Measurements from ENCODE around the gene ADCY10. TPM values are rescaled to one million over a fixed set of nuclear protein-coding genes. Genes with fewer than 3 reads are reported as not detected.
A peak's percentile ranks its signal among the peaks of the same experiment; 100 is the strongest.

Gene ADCY10
- total RNA-seq, 3 donors from 2014 or later (not counting 1 experiment from before 2014, with no cell fraction given) = 0.42 to 1.00 TPM; not detected in 1

- Histone ChIP-seq H3K4me1 (ENCODE audit: control insufficient read depth, insufficient read depth, low read length) (no peaks in the 10 kb centered on the region), H3K27ac (ENCODE audit: low read length) (no peak overlapping the region), H3K36me3 (ENCODE audit: control insufficient read depth, insufficient read depth, low read length) (no peaks in the 10 kb centered on the region), H3K9me3 (ENCODE audit: control insufficient read depth, insufficient read depth, low read length) (no peaks in the 10 kb centered on the region), H3K4me3 (ENCODE audit: low read length) (no peak overlapping the region), H3K27me3 (ENCODE audit: control insufficient read depth, insufficient read depth, low read length) (no peaks in the 10 kb centered on the region)
- H3K4me3 Mint-ChIP-seq = no peak overlapping the region
- peaks cover 0 to 5% of the 10 kb centered on the region in 2 donors for H3K4me1 Mint-ChIP-seq
- H3K9me3 Mint-ChIP-seq = no peaks in the 10 kb centered on the region
- peaks cover 3 to 14% of the 10 kb centered on the region in 2 donors for H3K27me3 Mint-ChIP-seq (ENCODE audit: low read depth in 2 of 2)
- H3K36me3 Mint-ChIP-seq = no peaks in the 10 kb centered on the region
- no peak overlapping the region for H3K27ac Mint-ChIP-seq
- WGBS (ENCODE audit: insufficient coverage) = 86% methylated on average over 5 of the region's 5 CpGs
- ATAC-seq (no peak), DNase-seq (no peak)
- TF ChIP-seq, protein P1, sequence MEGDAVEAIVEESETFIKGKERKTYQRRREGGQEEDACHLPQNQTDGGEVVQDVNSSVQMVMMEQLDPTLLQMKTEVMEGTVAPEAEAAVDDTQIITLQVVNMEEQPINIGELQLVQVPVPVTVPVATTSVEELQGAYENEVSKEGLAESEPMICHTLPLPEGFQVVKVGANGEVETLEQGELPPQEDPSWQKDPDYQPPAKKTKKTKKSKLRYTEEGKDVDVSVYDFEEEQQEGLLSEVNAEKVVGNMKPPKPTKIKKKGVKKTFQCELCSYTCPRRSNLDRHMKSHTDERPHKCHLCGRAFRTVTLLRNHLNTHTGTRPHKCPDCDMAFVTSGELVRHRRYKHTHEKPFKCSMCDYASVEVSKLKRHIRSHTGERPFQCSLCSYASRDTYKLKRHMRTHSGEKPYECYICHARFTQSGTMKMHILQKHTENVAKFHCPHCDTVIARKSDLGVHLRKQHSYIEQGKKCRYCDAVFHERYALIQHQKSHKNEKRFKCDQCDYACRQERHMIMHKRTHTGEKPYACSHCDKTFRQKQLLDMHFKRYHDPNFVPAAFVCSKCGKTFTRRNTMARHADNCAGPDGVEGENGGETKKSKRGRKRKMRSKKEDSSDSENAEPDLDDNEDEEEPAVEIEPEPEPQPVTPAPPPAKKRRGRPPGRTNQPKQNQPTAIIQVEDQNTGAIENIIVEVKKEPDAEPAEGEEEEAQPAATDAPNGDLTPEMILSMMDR (IDR thresholded peaks at IDR 0.05) = no peak
- intact Hi-C loops (cut with micrococcal nuclease) = no loop called here
Observed at GRCh38 chr1:167786502-167786901, 127.4 kb downstream of the ADCY10 start.

- intact Hi-C loops (cut with micrococcal nuclease) = no loop called here
- H3K27me3 Mint-ChIP-seq (ENCODE audit: low read depth in 2 of 2) = peaks cover 3 to 14% of the 10 kb centered on the region in 2 donors
- H3K36me3 Mint-ChIP-seq = no peaks in the 10 kb centered on the region
- H3K36me3 ChIP-seq (ENCODE audit: control insufficient read depth, insufficient read depth, low read length) = no peaks in the 10 kb centered on the region
- H3K4me1 Mint-ChIP-seq = peaks cover 0 to 5% of the 10 kb centered on the region in 2 donors
- H3K9me3 ChIP-seq (ENCODE audit: control insufficient read depth, insufficient read depth, low read length) = no peaks in the 10 kb centered on the region
- no peak overlapping the region for H3K4me3 ChIP-seq (ENCODE audit: low read length)
- no peak overlapping the region for H3K27ac ChIP-seq (ENCODE audit: low read length)
- DNase-seq (no peak), ATAC-seq (peak; percentile 10 to 80 (median 15))
- no peak overlapping the region for H3K4me3 Mint-ChIP-seq
- 91% methylated on average over 3 of the region's 3 CpGs for WGBS (ENCODE audit: insufficient coverage)
- H3K27ac Mint-ChIP-seq = no peak overlapping the region
- no peaks in the 10 kb centered on the region for H3K27me3 ChIP-seq (ENCODE audit: control insufficient read depth, insufficient read depth, low read length)
- TF ChIP-seq, protein P1 (IDR thresholded peaks at IDR 0.05) = no peak
- peaks cover 0 to 2% of the 10 kb centered on the region in 2 donors for H3K9me3 Mint-ChIP-seq
- H3K4me1 ChIP-seq (ENCODE audit: control insufficient read depth, insufficient read depth, low read length) = no peaks in the 10 kb centered on the region
Observed at GRCh38 chr1:167784876-167785550, 128.9 kb downstream of the ADCY10 start.

GRCh38 chr1:167782946-167783345 is 131.0 kb downstream of the ADCY10 start:
- TF ChIP-seq, protein P1 (IDR thresholded peaks at IDR 0.05) = no peak
- no CpG with 5 or more reads among the region's 1 CpG for WGBS (ENCODE audit: insufficient coverage)
- H3K4me3 Mint-ChIP-seq = no peak overlapping the region
- Histone ChIP-seq H3K4me3 (ENCODE audit: low read length) (no peak overlapping the region), H3K36me3 (ENCODE audit: control insufficient read depth, insufficient read depth, low read length) (no peaks in the 10 kb centered on the region), H3K9me3 (ENCODE audit: control insufficient read depth, insufficient read depth, low read length) (no peaks in the 10 kb centered on the region), H3K27ac (ENCODE audit: low read length) (no peak overlapping the region), H3K4me1 (ENCODE audit: control insufficient read depth, insufficient read depth, low read length) (no peaks in the 10 kb centered on the region), H3K27me3 (ENCODE audit: control insufficient read depth, insufficient read depth, low read length) (no peaks in the 10 kb centered on the region)
- ATAC-seq = no peak
- intact Hi-C loops (cut with micrococcal nuclease) = no loop called here
- H3K36me3 Mint-ChIP-seq = no peaks in the 10 kb centered on the region
- H3K9me3 Mint-ChIP-seq = peaks cover 0 to 2% of the 10 kb centered on the region in 2 donors
- H3K27ac Mint-ChIP-seq = no peak overlapping the region
- peaks cover 6 to 21% of the 10 kb centered on the region in 2 donors for H3K27me3 Mint-ChIP-seq (ENCODE audit: low read depth in 2 of 2)
- H3K4me1 Mint-ChIP-seq = peaks cover 0 to 5% of the 10 kb centered on the region in 2 donors
- no peak for DNase-seq

- no peak for ATAC-seq
- TF ChIP-seq, protein P1 (IDR thresholded peaks at IDR 0.05) = no peak
Observed at GRCh38 chr1:167781558-167781957, 132.4 kb downstream of the ADCY10 start.

More at GRCh38 chr1:167781558-167781957, 132.4 kb downstream of the ADCY10 start:
- DNase-seq = no peak
- no CpG with 5 or more reads among the region's 2 CpGs for WGBS (ENCODE audit: insufficient coverage)
- peaks cover 0 to 5% of the 10 kb centered on the region in 2 donors for H3K4me1 Mint-ChIP-seq
- Histone ChIP-seq H3K27ac (ENCODE audit: low read length) (no peak overlapping the region), H3K4me3 (ENCODE audit: low read length) (no peak overlapping the region), H3K4me1 (ENCODE audit: control insufficient read depth, insufficient read depth, low read length) (no peaks in the 10 kb centered on the region), H3K27me3 (ENCODE audit: control insufficient read depth, insufficient read depth, low read length) (no peaks in the 10 kb centered on the region), H3K9me3 (ENCODE audit: control insufficient read depth, insufficient read depth, low read length) (no peaks in the 10 kb centered on the region), H3K36me3 (ENCODE audit: control insufficient read depth, insufficient read depth, low read length) (no peaks in the 10 kb centered on the region)
- no peak overlapping the region for H3K4me3 Mint-ChIP-seq
- no peaks in the 10 kb centered on the region for H3K36me3 Mint-ChIP-seq
- H3K27me3 Mint-ChIP-seq (ENCODE audit: low read depth in 2 of 2) = peaks cover 6 to 21% of the 10 kb centered on the region in 2 donors
- intact Hi-C loops (cut with micrococcal nuclease) = no loop called here
- peaks cover 0 to 2% of the 10 kb centered on the region in 2 donors for H3K9me3 Mint-ChIP-seq
- H3K27ac Mint-ChIP-seq = no peak overlapping the region

Measured in natural killer cell (primary cell).